ENCODE data around the gene MGMT. TPM values are rescaled to one million over a fixed set of nuclear protein-coding genes. Genes with fewer than 3 reads are reported as not detected.
A peak's percentile ranks its signal among the peaks of the same experiment; 100 is the strongest.

Gene MGMT
- total RNA-seq, 1 donor from 2014 or later, result 58.5 TPM

DNA sequence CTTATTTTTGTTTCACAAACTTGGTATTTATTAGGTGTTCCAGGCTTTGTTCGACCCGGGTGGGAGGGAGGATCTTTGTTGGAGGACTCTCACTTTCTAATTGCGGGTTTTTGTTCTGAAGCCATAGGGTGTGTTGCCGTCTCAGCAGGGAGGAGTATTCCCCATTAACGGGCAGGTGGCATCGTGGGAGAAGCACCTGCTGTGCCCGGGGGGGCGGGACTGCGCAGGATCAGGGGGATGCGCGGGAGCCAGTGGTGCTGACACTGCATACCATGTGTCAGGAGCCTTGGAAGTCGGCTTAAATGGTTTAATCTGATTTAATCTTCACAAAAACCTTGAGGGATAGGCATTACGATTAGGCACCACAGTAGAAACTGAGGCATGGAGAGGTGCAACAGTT, 113.0 kb downstream of the MGMT start:
- DNase-seq (ENCODE audit: low spot score) (no peak), ATAC-seq (no peak)

DNA sequence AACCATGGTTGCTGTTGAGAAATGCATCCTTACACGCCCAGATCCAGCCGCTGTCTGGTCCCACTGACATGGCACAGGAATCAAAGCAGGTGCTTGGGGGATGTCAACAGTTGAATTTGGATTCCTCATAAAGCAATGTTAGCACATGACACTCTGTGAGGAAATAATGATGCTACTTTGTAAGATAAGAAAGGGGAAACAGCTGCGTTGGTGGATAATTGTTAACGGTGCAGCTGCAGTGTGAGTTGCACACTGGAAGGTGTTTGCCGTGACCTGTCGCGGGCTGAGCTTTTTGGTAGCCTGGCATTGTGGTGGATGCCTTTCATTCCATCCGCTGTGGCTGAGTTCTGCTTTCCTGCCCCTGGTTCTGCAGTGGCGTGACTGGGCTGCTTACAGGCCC, 113.9 kb downstream of the MGMT start:
- DNase-seq (ENCODE audit: low spot score) (no peak), ATAC-seq (no peak)

DNA sequence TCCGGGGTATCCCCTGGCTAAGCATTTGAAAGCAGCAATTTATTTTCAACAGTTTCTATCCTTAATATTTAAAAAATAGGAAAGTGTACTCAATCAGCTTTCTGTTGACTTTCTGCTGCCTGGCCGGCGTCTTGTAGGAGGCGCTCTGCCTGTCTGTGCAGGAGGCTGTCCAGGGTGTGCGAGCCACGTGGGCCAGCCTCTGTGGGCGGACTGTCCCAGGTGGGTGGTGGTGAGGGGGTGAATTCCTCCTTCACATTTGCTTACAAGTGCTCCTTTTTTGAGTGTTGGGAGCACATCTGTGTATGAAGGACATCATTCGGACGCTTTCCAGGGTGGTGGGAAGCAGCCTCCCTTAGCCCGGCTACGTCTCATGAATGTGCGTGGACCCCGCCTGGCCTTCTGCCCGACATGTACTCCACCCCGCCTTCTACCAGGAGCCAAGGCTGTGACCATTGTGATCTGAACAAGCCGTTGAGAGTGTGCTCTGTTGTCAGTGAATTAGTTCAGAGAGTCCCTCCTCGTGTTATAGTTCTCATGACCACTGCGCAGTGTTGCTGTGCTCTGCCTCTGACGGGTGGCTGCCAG, 114.9 kb downstream of the MGMT start:
- DNase-seq (ENCODE audit: low spot score) (no peak), ATAC-seq (no peak)

DNA sequence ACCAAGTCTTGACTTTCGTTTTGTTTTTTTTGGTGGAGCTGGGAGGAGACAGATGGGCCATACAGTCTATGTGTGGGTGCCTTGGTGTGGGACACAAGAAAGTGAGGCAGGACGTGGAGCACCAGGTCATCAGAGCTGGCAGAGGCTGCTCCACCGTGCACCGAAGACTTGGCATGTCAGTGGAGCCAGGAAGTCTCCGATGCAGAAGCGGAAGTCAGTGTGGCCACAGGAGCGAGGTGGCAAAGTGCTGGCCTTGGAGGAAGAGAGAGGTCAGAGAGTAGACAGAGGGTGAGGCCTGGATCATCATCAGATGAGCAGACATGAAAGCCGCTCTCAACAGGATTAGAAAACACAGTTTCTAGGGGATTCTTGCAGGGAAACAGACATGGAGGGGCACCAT, 116.8 kb downstream of the MGMT start:
- ATAC-seq, result no peak

DNA sequence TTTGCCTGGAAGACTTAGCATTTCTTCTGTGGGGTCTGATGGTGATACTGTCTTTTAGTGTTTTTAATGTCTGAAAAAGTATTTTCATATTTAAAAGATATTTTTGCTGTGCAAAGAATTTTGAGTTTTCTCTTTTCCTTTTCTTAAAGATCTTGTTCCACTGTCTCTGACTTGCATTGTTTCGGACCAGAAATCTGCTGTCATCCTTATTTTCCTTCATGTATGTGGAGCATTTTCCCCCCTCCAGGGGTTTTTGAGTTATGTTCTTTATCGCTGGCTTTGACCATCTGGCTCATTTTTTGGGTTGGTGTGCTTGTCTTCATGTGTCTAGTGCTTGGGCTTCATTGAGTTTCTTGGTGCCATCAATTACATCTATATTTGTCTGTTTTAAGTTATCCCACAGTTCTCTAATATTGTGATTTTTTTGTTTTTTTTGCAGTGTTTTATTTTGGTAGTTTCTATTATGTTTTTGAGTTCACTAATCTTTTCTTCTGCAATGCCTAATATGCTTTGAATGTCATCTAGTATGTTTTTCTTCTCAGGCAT, 119.9 kb downstream of the MGMT start:
- DNase-seq (ENCODE audit: low spot score), result no peak
- no peak for ATAC-seq

More for the DNA sequence above, 116.8 kb downstream of the MGMT start:
- DNase-seq (ENCODE audit: low spot score), result no peak

DNA sequence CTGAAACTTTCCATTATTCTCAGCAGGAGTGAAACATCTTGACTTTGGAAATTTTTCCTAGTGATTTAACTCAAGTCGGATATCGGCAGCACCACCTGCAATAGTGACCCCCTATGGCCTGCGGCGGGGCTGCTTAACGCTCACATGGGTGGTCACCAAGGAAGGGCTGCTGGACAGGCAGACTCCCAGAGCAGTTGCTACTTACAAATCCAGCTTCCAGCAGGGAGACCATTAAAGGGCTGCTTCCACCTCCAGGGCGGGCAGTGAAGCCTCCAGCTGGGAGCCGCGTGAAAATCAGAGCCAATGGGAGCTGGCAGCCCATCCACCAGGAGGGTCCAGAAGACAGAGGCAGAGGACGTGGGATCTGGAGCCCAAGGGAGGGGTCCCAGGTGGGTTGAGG, 122.5 kb downstream of the MGMT start:
- ATAC-seq (no peak), DNase-seq (ENCODE audit: low spot score) (no peak)

DNA sequence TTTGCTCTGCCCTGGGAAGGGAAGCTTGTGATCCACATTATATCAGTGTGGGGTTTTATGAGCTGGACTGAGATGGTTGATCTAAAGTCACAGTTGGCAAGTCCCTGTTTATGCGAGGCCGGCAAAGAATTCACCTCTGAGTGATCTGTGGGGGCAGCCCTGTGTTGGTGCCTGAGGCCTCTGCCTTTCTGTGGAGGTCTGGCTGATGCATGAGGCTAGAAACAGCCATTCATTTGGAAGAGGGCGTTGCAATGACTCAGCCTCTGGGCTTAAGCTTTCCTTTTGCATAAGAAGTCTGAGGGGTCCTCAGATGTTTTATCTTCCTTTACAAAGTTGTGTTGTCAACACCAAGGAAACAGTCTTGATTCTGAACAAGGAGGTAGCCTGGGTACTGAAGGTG, 126.9 kb downstream of the MGMT start:
- no peak for ATAC-seq
- DNase-seq (ENCODE audit: low spot score), result no peak

DNA sequence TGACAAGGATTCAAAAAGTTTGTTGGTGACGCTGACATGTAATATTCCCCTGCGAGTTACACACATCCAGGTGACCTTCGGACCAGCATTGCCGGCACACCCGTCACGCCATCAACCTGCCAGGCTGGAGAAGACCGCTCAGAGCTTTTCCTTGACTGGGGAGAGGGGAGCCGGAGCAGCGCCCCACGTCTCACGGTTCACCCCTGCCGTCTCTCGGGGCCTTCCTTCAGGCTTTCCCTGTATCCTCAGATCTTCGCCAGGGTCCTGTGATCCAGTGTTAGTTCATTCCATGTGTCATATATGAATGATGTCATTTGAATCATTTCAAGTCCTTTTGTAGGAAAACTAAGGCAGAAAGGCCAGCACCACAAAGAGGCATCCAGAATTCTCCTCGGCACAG, 127.8 kb downstream of the MGMT start:
- peak; percentile 40 for ATAC-seq
- no peak for DNase-seq (ENCODE audit: low spot score)

DNA sequence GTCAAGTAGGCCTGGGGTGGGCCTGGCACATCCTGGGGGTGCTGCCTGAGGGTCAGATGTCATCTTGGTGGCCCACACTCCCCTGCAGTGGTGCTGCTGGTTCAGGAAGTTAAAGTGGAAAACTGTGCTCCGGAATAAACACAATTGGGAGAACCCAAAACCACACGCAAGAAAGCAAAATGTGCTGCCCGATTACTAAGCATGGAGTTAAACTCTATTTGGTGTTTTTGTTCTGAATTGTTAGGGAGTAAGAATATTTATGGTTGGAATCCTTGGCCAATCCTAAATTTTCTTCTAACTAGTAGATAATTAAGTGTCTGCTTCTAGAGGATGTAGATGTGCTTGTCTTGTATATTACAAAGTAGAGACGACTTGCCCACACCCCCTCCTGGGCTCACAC, 131.4 kb downstream of the MGMT start:
- DNase-seq (ENCODE audit: low spot score) (no peak), ATAC-seq (no peak)

DNA sequence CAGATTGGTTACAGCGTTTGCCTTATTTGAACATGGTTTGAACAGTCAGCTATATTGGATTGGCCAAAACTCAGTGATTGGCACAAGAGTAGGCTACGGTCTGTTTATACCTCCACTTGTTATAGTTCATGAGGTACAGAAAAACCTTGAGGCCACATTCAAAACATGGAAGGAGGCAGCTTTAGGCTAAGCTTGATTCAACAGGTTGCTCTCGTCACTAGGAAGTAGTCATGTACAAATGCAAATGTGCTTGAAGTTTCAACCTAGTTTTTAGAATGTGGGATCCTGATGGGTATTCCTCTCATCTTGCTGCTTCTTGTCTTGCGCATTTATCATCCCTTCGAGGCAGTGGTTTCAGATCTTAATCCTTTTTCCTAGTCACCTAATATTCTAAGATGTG, 132.1 kb downstream of the MGMT start:
- DNase-seq (ENCODE audit: low spot score) (no peak), ATAC-seq (no peak)

DNA sequence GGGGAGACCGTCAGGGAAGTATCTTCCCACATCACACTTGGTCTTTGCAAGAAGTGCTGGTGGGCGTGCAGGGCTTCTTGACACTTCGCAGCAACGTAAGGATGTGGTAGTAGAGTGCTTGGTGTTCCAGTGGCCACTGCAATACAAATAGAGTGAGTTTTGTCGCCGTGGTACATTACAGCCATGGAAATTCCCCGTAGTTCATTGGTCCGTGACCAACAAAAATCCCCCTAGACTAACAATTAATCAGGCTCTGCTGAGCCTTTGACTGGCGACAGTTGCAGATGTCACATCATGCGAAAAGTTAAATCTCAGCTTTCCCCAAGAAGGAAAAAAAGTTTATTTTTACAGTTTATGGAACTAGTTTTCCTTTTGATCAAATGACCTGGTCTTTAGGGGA, 134.7 kb downstream of the MGMT start:
- no peak for DNase-seq (ENCODE audit: low spot score)
- ATAC-seq, result no peak

DNA sequence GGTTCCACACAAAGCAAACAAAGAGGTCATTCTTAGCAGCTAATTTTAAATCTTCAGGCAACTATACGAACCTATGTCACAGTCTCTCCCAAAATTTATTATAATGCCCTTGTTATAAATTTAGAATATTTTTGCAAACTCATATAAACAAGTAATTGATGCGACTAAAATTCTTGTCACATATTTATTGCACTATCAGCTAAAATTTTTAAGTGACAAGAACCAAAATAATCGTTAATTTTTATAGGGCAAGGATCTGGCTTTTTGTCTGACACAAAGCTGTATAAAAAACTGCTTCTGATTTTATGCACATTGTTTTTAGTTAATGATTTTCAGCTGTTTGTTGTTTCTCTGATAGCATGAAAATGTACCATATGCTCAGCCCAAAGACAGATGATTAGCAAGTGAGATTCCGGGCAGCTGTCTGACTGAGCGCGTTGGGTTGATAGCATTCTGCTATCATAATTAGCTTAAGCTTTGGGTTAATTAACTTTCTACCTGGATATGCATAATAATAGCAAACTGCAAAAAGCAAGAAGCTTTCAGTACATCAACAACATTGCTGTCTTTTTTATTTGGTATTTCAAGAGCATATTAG, 136.0 kb downstream of the MGMT start:
- no peak for DNase-seq (ENCODE audit: low spot score)
- ATAC-seq, result no peak

DNA sequence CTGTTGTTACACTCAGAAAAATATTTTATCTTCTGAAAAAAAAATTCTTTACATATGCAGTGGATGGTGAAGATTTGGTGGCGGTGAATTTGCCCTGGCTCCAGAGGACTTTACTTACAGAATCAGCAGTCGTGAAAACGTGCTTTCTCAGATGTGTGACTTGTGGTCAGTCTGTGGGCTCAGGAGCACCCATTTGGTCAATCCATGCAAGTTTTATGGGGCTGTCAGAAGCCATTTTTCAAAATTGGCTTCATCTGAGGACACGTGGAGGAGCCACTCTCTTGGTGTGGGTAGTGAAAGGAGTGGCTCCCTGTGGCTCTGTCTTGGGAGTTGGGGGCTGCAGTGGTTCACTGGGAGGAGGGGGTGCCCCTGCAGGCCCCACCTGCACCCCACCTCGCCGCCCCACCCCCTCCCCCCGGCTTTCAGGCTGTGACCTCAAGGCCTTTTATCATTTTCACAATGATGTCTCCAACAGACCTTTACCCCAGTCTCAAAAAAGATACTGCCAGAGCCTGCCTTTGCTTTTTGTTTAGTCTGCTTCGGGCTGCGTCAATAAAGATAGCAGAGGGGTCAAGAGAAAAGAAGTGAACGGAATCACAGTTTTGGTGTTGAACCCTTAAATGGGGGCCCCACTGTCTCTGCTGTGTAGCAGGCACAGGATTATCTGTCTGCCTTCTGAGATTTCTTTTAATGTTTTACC, 137.4 kb downstream of the MGMT start:
- no peak for DNase-seq (ENCODE audit: low spot score)
- ATAC-seq, result peak; percentile 77

DNA sequence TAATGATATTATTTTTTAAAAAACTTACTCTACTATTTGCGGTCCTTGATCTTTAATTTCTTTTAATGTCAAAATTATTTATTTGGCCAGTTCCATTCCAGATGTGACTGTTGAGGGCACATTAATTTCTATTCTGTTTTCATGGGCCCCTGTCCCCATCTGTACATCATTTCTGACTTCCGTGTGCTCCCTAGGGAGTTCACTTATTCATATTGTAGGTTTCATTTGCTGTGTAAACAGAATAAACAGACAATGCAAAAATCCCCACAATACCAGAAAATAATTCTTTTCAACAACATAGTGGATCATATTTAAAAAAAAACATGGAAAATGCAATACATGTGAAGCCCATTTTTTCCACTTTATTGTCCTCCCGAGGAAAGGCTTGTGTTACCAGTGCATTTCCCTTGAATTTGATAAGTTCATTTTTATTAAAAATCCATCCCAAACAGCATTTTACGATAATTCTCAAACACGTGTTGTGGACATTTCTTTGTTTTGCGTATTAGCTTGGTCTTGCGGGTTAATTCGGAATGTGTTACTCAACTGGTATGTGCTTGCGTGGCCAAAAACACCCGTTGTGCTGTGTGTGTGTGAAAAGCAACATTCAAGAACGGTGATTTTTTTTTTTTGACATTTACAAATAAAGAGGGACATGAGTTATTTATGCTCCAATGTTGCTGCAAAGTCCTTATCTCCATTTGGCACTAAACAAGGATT, 138.4 kb downstream of the MGMT start:
- ATAC-seq (no peak), DNase-seq (ENCODE audit: low spot score) (no peak)

DNA sequence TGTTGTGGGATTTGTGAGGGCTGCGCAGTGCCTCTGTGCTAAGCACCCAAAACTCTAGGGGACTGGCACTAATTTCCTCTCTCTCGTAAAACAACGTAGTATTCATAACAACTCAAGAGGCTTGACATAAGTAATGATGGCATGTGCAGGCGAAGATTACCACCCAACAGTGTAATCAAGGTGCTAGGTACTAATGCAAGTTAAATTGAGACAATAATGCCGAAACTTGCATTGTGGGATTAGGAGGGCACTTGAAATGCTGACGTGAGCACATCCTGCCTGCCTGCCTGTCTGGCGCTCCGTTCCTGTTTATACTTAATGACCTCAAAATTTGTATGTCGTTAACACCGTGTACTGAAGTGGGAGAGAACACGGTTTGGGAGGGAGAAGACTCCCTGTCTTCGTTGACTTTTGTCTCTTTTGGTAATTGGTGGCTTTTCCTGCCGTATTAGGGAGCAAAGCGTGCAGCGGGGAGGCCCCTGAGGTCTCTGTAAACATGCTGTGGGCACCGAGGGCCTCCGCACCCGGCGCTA, 139.0 kb downstream of the MGMT start:
- DNase-seq (ENCODE audit: low spot score), result no peak

DNA sequence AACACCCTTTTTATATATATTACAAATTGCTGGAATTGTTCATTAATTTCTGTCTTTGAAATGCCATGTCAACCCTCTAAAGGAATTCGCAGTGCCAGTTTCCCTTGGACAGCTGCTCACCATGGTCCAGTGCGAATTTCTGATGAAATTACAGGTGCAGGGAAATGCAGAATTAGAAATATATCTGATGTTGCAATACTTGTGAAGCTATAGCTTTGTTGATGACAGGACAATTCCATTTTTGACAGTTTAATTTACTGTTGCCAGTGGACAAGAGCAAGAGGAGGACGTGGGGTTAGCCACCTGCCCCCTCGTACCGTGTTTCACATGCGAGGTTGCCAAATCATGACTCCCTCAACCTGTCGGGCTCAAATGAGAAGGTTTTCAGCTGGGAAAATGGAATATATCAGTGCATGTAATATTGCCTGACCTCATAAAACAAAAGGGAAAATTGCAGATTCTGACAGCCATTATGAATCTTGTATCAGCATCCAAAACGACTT, 140.6 kb downstream of the MGMT start:
- ATAC-seq, result no peak

More for the DNA sequence above, 139.0 kb downstream of the MGMT start:
- no peak for ATAC-seq

DNA sequence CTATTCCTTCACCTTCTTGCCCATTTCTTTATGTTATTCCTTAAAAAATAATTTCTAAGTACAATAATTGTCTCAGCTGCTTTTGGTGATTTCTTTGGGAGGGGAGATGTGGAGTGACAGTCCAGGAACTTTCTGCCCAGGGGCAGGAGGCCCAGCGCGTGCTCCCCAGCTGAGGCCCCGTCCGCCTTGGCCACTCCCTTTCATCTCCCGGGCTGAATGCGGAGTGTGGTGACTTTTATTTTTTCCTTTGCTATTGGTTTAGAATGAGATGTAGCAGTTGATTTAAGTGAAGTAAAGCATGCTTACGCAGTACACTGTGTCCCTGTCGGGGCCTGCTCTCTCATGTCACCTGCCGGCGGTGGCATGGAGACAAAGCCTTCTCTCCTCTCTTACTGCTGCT, 141.6 kb downstream of the MGMT start:
- ATAC-seq (no peak), DNase-seq (ENCODE audit: low spot score) (no peak)

More for the DNA sequence above, 140.6 kb downstream of the MGMT start:
- no peak for DNase-seq (ENCODE audit: low spot score)

DNA sequence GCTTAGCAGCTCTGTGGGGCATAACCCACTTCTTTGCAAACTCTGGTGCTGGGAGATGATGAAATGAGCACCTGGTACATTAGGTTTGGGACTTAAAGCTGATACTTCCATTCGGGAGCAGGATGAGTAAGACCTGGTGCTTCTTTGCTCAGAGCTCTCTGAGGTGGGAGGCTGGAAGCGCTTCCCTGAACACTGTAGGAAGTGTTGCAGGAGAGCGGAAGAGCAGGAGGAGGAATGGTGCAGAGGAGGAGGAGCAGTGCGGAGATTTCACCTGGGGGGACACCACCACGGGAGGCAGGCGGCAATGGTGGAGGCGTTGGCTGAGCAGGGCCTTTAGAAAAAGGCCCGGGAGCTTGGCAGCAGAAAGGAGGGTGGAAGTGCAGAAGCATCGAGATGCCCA, 142.5 kb downstream of the MGMT start:
- DNase-seq (ENCODE audit: low spot score) (no peak), ATAC-seq (no peak)

DNA sequence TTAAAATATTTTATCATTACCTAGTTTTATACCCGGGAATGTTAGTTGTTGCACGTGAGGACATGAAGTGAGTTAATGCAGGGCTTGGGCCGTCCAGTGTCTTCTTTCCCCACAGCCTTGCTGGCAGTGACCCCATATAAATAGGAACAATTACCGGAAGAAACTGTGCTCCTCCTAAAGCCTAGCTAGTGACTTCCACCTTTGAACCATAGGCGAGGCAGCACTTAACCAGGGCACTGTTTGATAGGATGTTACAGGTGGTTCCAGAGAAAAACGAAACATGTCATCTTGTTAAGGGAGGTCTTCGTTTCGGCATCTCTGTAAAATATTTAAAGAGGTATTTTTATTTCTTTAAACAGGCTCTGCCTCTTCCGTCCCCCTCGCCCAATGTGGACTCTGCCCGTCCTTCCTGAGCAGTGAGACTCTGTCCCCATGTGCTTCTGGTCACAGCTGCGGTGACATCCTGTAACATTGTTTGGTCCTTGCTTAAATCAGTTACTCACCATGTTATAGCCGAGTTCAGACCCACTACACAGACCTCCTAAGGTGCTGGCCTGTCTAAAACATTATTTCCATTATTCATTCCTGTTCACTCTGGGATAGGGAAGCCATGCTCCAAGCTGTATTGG, 145.6 kb downstream of the MGMT start:
- DNase-seq (ENCODE audit: low spot score), result no peak
- peak; percentile 48 for ATAC-seq

DNA sequence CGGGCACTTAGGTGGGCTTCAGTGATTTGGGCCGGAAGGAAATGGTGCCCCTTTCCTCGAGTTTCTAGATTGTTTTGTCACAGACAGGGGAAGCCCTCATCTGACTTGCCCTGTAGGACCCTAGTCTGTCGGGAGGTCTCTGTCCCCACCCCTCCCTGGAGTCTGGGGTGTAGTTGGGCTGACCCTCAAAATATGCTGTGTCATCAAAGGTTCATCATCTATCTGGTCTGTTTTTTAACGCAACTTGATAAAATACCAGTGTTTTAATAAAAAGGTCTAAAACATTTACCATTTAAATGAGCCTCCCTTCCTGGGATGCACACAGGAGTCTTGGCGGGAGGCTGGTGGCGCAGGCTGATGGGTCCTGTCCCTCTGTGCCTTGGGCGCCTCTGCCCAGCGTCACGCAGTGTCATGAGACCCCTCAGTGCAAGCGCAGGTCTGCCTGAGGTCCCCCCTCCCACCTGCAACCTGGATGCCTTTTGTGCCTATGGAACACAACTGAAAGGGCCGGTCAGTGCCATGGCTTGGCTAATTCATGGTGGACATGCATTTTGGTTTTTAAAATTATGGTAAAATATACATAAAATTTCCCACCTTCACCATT, 146.4 kb downstream of the MGMT start:
- ATAC-seq (no peak), DNase-seq (ENCODE audit: low spot score) (no peak)
